ENCODE results near the gene CRYBA4.

- TF ChIP-seq CTCF (IDR thresholded peaks at IDR 0.05; ENCODE audit: low read length): no peak
- no peak for TF ChIP-seq EZH2 (IDR thresholded peaks at IDR 0.05; ENCODE audit: borderline replicate concordance, low read length)
Observed at GRCh38 chr22:26663374-26663923, 41.7 kb downstream of the CRYBA4 start.
